ENCODE results near the gene MARK2. TPM values are rescaled to one million over a fixed set of nuclear protein-coding genes. Genes with fewer than 3 reads are reported as not detected.
A peak's percentile ranks its signal among the peaks of the same experiment; 100 is the strongest.

Gene MARK2
- polyA plus RNA-seq, 1 donor (not counting 4 experiments of a cell fraction or from before 2014, with no cell fraction given) = 20.8 TPM

DNA sequence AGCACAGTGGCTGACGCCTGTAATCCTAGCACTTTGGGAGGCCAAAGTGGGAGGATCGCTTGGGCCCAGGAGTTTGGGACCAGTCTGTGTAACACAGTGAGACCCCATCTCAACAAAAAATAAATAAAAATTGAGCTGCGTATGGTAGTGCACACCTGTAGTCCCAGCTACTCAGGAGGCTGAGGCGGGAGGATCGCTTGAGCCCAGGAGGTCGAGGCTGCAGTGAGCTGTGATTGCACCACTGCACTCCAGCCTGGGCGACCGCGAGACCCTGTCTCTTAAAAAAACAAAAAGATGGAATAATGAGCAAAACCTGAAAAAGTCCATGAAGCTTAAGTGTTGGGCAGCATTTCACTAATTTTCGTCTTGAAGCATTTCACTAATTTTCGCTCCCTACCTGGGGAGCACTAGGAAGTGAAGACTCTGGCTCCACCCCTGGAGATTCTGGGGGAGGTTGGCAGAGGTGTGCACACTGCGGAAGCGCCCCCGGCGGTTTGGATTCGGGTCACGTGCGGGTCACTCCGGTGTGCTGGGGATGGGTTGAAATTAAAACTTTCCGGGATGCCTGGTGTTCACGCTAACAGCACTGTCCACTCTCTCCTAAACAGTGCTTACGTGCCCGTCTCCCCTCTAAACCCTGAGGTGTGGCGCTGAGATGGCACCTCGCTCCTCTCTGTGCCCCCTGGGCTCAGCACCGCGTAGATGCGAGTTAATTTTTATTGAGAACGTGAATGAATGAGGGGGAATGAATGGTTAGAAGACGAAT, 99.0 kb downstream of the MARK2 start:
- no peaks in the 10 kb centered on the region for H3K9me1 ChIP-seq (ENCODE audit: control insufficient read depth, extremely low read depth, insufficient read depth, low read length)
- H3K36me3 ChIP-seq (ENCODE audit: control insufficient read depth in 2 of 2, extremely low read depth in 1 of 2, insufficient read depth in 2 of 2, low read length in 2 of 2) = no peaks in the 10 kb centered on the region
- no peak for TF ChIP-seq CTCF (optimal IDR thresholded peaks at IDR 0.05 in 1 of 3, IDR thresholded peaks at IDR 0.05 in 1 of 3, conservative IDR thresholded peaks at IDR 0.05 in 1 of 3; ENCODE audit: extremely low read depth in 1 of 3, insufficient read depth in 2 of 3, low read length in 3 of 3)
- TF ChIP-seq EZH2 (IDR thresholded peaks at IDR 0.05; ENCODE audit: low read length) = no peak
- no peak for DNase-seq (ENCODE audit: low read depth, low spot score)
- dilution Hi-C loops (cut with MboI; ENCODE audit: extremely low pct_ligation_motif_present, low sequenced_read_pairs) = no loop called here
- H3K9ac ChIP-seq (ENCODE audit: control insufficient read depth, extremely low read depth, insufficient read depth, low read length) = peak overlapping the region; percentile 78
- no peaks in the 10 kb centered on the region for H4K20me1 ChIP-seq (ENCODE audit: control insufficient read depth, extremely low read depth, insufficient read depth, low read length)
- H2AFZ ChIP-seq (ENCODE audit: control insufficient read depth, low read length) = peak overlapping the region; percentile 98
- H3K4me3 ChIP-seq (ENCODE audit: control insufficient read depth in 2 of 3, extremely low read depth in 1 of 3, insufficient read depth in 2 of 3, low read depth in 1 of 3, low read length in 3 of 3) = peak overlapping the region; percentile 80 to 89 (median 85)
- H3K27me3 ChIP-seq (ENCODE audit: control insufficient read depth, extremely low read depth, insufficient read depth, low read length) = no peaks in the 10 kb centered on the region
- peak overlapping the region; percentile 77 for H3K27ac ChIP-seq (ENCODE audit: control insufficient read depth, insufficient read depth, low read length)
- H3K4me2 ChIP-seq (ENCODE audit: control insufficient read depth, extremely low read depth, insufficient read depth, low read depth, low read length) = peak overlapping the region; percentile 100
- H3K79me2 ChIP-seq (ENCODE audit: control insufficient read depth, insufficient read depth, low read length) = peaks cover 32% of the 10 kb centered on the region
- no peak for FAIRE-seq
- H3K4me1 ChIP-seq (ENCODE audit: control insufficient read depth, extremely low read depth, insufficient read depth, low read length) = peaks cover 14% of the 10 kb centered on the region
- no peaks in the 10 kb centered on the region for H3K9me3 ChIP-seq (ENCODE audit: control insufficient read depth, low read depth, low read length)

DNA sequence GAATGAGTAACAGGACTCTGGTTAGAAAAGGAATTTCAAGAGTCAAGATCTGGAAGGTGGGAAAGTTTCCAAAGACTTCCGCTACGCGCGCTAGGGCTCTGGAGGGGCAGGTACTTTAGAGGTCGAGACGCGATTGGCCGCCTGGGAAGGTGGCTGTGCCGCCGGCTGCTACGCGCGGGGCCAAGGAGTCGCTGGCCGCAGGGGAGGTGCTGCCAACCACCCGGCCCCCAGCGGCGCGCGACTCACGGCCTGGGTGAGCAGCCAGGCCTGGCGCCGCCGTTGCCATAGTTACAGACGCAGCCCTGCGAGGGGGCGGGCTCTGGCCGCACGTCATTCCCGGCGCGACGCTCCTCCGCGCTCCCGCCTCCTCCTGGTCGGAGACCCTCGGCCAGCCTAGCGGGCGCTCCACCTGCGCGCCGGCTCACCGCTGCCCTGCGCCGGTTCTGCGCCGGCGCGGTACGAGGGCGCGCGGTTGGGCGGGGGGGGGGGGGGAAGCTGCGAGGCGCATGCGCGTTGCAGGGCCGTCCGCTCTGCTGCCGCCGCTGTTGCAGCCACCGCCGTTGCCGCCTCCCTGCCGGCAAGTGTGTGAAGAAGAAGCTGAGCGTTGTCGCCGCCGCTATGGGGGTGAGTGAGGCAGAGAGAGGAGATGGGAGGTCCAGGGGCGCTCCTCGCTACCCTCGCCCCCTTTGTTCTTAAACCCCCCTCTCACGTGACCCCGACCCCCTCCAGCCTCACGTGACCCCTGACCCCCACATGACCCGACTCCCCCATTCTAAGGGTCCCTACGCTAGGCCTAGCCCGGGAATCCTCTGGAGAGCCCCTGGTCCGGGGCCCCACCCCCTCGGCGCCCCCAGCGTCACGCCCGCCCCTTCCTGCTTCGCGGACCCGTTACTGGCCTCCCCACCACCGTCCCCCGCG, 99.8 kb downstream of the MARK2 start, which contains the start of gene NAA40:
Gene NAA40, plus strand, starts transcription at position 524 of the 918 bp plus-strand sequence. Its CDS starts 95 bp downstream, at position 619.
- Histone ChIP-seq H3K4me1 (ENCODE audit: control insufficient read depth, extremely low read depth, insufficient read depth, low read length) (peaks cover 14% of the 10 kb centered on the region), H3K27ac (ENCODE audit: control insufficient read depth, insufficient read depth, low read length) (peak within 1 kb of the TSS; percentile 77), H3K36me3 (ENCODE audit: control insufficient read depth in 2 of 2, extremely low read depth in 1 of 2, insufficient read depth in 2 of 2, low read length in 2 of 2) (no peaks in the 10 kb centered on the region), H3K4me3 (ENCODE audit: control insufficient read depth in 2 of 3, extremely low read depth in 1 of 3, insufficient read depth in 2 of 3, low read depth in 1 of 3, low read length in 3 of 3) (peak within 1 kb of the TSS; percentile 80 to 91 (median 89)), H3K27me3 (ENCODE audit: control insufficient read depth, extremely low read depth, insufficient read depth, low read length) (no peaks in the 10 kb centered on the region), H3K9me3 (ENCODE audit: control insufficient read depth, low read depth, low read length) (no peaks in the 10 kb centered on the region), H2AFZ (ENCODE audit: control insufficient read depth, low read length) (peak within 1 kb of the TSS; percentile 98), H3K9ac (ENCODE audit: control insufficient read depth, extremely low read depth, insufficient read depth, low read length) (peak within 1 kb of the TSS; percentile 78), H3K4me2 (ENCODE audit: control insufficient read depth, extremely low read depth, insufficient read depth, low read depth, low read length) (peak within 1 kb of the TSS; percentile 100), H3K9me1 (ENCODE audit: control insufficient read depth, extremely low read depth, insufficient read depth, low read length) (no peaks in the 10 kb centered on the region), H4K20me1 (ENCODE audit: control insufficient read depth, extremely low read depth, insufficient read depth, low read length) (no peaks in the 10 kb centered on the region), H3K79me2 (ENCODE audit: control insufficient read depth, insufficient read depth, low read length) (peaks cover 36% of the 10 kb centered on the region)
- FAIRE-seq (no peak), DNase-seq (ENCODE audit: low read depth, low spot score) (peak; percentile 82)
- dilution Hi-C loops (cut with MboI; ENCODE audit: extremely low pct_ligation_motif_present, low sequenced_read_pairs) = no loop called here
- TF ChIP-seq CTCF (optimal IDR thresholded peaks at IDR 0.05 in 1 of 3, IDR thresholded peaks at IDR 0.05 in 1 of 3, conservative IDR thresholded peaks at IDR 0.05 in 1 of 3; ENCODE audit: extremely low read depth in 1 of 3, insufficient read depth in 2 of 3, low read length in 3 of 3) (no peak), EZH2 (IDR thresholded peaks at IDR 0.05; ENCODE audit: low read length) (no peak)

Measured in keratinocyte (primary cell).